WERI-Rb-1 (cell line): Measurements from ENCODE around the gene SCCPDH.

Source experiments
- DNase-seq: peaks from one replicate; pipeline ENCODE4 v3.0.0-alpha.2; 2020
- H3K27ac ChIP-seq: fragments of 250-450 bp; sonication (Bioruptor Pico); 2 replicates; pipeline ENCODE4 v1.5.1; 2020; ENCODE audit warnings: mild to moderate bottlenecking, moderate library complexity
- H3K27me3 ChIP-seq: fragments of 250-450 bp; sonication (Bioruptor Pico); 2 replicates; pipeline ENCODE4 v1.5.1; 2021; ENCODE audit warnings: mild to moderate bottlenecking, low read depth, moderate library complexity; ENCODE audit not compliant: insufficient read depth, severe bottlenecking
- H3K36me3 ChIP-seq: fragments of 250-450 bp; sonication (Bioruptor Pico); 2 replicates; pipeline ENCODE4 v1.5.1; 2020; ENCODE audit warnings: mild to moderate bottlenecking, moderate library complexity
- H3K4me3 ChIP-seq: 2 replicates; pipeline ENCODE4 v1.5.1; 2011; ENCODE audit warnings: low read depth, mild to moderate bottlenecking, control low read depth, low read length
- H3K9me3 ChIP-seq: fragments of 250-450 bp; sonication (Bioruptor Pico); 2 replicates; pipeline ENCODE4 v1.5.1; 2021; ENCODE audit warnings: mild to moderate bottlenecking, moderate library complexity; ENCODE audit not compliant: severe bottlenecking
- CTCF ChIP-seq: IDR thresholded peaks from 2 replicates; pipeline ENCODE4 v1.5.1; 2011; ENCODE audit warnings: low read depth, mild to moderate bottlenecking, control low read depth, inconsistent platforms, low read length

The SCCPDH gene

GRCh38 chr1:246773213-246773641 is 49.0 kb downstream of the SCCPDH start:
- TF ChIP-seq CTCF, result no peak
- no peak for DNase-seq
- peaks cover 40% of the 10 kb centered on the region for H3K36me3 ChIP-seq
- H3K27ac ChIP-seq, result no peak overlapping the region
- no peaks in the 10 kb centered on the region for H3K9me3 ChIP-seq
- no peak overlapping the region for H3K4me3 ChIP-seq
- H3K27me3 ChIP-seq, result no peaks in the 10 kb centered on the region

- no peak overlapping the region for H3K4me3 ChIP-seq
- no peaks in the 10 kb centered on the region for H3K9me3 ChIP-seq
- no peak for TF ChIP-seq CTCF
- no peak overlapping the region for H3K27ac ChIP-seq
- H3K27me3 ChIP-seq, result no peaks in the 10 kb centered on the region
- H3K36me3 ChIP-seq, result peaks cover 34% of the 10 kb centered on the region
- DNase-seq, result no peak
Observed at GRCh38 chr1:246775531-246776385, 51.5 kb downstream of the SCCPDH start.

GRCh38 chr1:246776923-246777322 is 52.7 kb downstream of the SCCPDH start:
- no peak for DNase-seq
- H3K27ac ChIP-seq, result no peak overlapping the region

GRCh38 chr1:246778663-246779062 is 54.5 kb downstream of the SCCPDH start:
- Histone ChIP-seq H3K27ac (no peak overlapping the region), H3K9me3 (no peaks in the 10 kb centered on the region), H3K27me3 (no peaks in the 10 kb centered on the region), H3K36me3 (peaks cover 33% of the 10 kb centered on the region), H3K4me3 (no peak overlapping the region)
- TF ChIP-seq CTCF, result no peak
- no peak for DNase-seq

More at GRCh38 chr1:246776923-246777322, 52.7 kb downstream of the SCCPDH start:
- no peak overlapping the region for H3K4me3 ChIP-seq
- TF ChIP-seq CTCF, result no peak
- H3K27me3 ChIP-seq, result no peaks in the 10 kb centered on the region
- H3K36me3 ChIP-seq, result peaks cover 33% of the 10 kb centered on the region
- no peaks in the 10 kb centered on the region for H3K9me3 ChIP-seq

GRCh38 chr1:246779561-246780175 is 55.5 kb downstream of the SCCPDH start:
- Histone ChIP-seq H3K9me3 (no peaks in the 10 kb centered on the region), H3K36me3 (peaks cover 30% of the 10 kb centered on the region), H3K4me3 (no peak overlapping the region), H3K27ac (no peak overlapping the region), H3K27me3 (no peaks in the 10 kb centered on the region)
- TF ChIP-seq CTCF, result no peak
- no peak for DNase-seq
